WERI-Rb-1 (cell line): Measurements from ENCODE around the gene CDH7.

ENCODE experiments used
- DNase-seq: peaks from one replicate; pipeline ENCODE4 v3.0.0-alpha.2; 2020
- H3K27ac ChIP-seq: fragments of 250-450 bp; sonication (Bioruptor Pico); 2 replicates; pipeline ENCODE4 v1.5.1; 2020; ENCODE audit warnings: mild to moderate bottlenecking, moderate library complexity
- H3K27me3 ChIP-seq: fragments of 250-450 bp; sonication (Bioruptor Pico); 2 replicates; pipeline ENCODE4 v1.5.1; 2021; ENCODE audit warnings: mild to moderate bottlenecking, low read depth, moderate library complexity; ENCODE audit not compliant: insufficient read depth, severe bottlenecking
- H3K36me3 ChIP-seq: fragments of 250-450 bp; sonication (Bioruptor Pico); 2 replicates; pipeline ENCODE4 v1.5.1; 2020; ENCODE audit warnings: mild to moderate bottlenecking, moderate library complexity
- H3K4me3 ChIP-seq: 2 replicates; pipeline ENCODE4 v1.5.1; 2011; ENCODE audit warnings: low read depth, mild to moderate bottlenecking, control low read depth, low read length
- H3K9me3 ChIP-seq: fragments of 250-450 bp; sonication (Bioruptor Pico); 2 replicates; pipeline ENCODE4 v1.5.1; 2021; ENCODE audit warnings: mild to moderate bottlenecking, moderate library complexity; ENCODE audit not compliant: severe bottlenecking
- TF ChIP-seq, protein P1 (sequence below): IDR thresholded peaks from 2 replicates; pipeline ENCODE4 v1.5.1; 2011; ENCODE audit warnings: low read depth, mild to moderate bottlenecking, control low read depth, inconsistent platforms, low read length

Gene CDH7

DNA sequence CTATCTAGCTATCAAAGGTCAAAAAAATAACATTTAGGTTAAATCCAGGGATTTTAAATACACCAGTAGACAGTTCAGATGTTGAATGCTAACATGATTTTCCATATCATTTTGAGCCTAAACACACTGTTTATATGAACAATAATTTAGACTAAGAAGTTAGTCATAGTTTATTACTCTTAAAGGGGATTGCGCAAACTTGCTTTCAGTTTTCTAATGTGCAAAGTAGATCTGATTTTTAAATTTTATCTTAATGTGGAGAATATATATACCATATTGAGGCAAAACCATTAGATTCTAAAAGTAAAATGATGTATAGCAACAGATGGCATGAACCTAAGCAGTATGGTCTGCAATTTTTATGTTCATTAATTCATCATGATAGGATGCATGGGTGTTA, 76.6 kb downstream of the CDH7 start:
- DNase-seq: no peak
- Histone ChIP-seq H3K4me3 (no peak overlapping the region), H3K9me3 (no peaks in the 10 kb centered on the region), H3K27me3 (no peaks in the 10 kb centered on the region), H3K36me3 (no peaks in the 10 kb centered on the region), H3K27ac (no peak overlapping the region)
- TF ChIP-seq, protein P1, sequence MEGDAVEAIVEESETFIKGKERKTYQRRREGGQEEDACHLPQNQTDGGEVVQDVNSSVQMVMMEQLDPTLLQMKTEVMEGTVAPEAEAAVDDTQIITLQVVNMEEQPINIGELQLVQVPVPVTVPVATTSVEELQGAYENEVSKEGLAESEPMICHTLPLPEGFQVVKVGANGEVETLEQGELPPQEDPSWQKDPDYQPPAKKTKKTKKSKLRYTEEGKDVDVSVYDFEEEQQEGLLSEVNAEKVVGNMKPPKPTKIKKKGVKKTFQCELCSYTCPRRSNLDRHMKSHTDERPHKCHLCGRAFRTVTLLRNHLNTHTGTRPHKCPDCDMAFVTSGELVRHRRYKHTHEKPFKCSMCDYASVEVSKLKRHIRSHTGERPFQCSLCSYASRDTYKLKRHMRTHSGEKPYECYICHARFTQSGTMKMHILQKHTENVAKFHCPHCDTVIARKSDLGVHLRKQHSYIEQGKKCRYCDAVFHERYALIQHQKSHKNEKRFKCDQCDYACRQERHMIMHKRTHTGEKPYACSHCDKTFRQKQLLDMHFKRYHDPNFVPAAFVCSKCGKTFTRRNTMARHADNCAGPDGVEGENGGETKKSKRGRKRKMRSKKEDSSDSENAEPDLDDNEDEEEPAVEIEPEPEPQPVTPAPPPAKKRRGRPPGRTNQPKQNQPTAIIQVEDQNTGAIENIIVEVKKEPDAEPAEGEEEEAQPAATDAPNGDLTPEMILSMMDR: no peak

DNA sequence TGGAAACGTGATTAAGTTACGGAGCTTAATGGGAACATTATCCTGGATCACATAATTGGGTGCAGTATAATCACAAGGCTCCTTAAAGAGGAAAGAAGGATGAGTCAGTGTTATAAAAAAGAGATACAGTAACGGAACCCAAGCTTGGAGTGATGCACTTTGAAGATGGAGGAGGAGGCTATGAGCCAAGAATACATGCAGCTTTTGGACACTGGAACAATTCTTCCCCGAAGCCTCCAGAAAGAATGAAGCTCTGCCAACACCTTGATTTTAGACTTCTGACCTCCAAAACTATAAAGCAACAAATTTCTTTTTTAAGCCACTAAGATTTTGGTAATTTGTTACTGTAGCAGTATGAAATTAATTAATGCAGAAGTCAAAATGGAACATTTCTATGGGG, 85.1 kb downstream of the CDH7 start:
- no peaks in the 10 kb centered on the region for H3K9me3 ChIP-seq
- no peak overlapping the region for H3K4me3 ChIP-seq
- TF ChIP-seq, protein P1: no peak
- no peak for DNase-seq
- H3K27me3 ChIP-seq: no peaks in the 10 kb centered on the region
- H3K27ac ChIP-seq: no peak overlapping the region
- H3K36me3 ChIP-seq: no peaks in the 10 kb centered on the region

DNA sequence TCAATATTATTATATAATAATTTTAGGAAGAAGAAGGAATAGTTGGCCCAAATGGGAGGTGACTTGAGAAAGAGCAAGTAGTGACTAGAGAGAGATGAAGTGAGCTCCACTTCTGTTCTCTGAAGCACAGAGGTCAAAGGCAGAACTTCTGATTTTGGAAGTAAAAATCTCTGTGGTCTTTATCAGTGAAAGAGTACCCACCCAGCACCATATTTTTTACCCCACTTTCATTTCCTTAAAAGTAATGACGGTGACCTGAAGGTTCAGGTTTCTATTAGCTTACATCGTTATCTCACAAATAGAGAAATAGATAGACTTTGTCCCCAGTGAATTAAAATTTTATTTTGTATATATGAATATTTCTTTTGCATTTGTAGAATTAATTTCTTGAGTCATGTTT, 95.3 kb downstream of the CDH7 start:
- Histone ChIP-seq H3K27ac (no peak overlapping the region), H3K4me3 (no peak overlapping the region), H3K36me3 (no peaks in the 10 kb centered on the region), H3K27me3 (no peaks in the 10 kb centered on the region), H3K9me3 (no peaks in the 10 kb centered on the region)
- TF ChIP-seq, protein P1: no peak
- DNase-seq: no peak

DNA sequence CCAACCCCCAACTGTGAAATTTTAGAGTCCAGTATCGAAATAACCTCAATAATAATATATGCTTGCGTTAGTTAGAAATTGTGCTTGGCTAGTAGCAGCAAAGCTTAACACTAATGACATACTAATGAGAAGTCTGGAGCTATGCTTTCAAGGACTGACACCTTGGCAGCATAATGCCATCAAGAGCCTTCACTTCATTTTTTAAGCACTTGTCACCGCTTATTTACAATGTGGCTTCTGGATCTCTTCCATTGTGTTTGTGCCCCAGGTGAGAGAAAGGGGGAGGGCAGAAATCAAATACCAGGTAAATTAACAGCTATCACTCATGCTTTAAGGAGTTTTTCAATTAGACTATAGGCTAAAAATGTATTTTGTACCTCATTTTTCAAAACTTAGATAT, 101.5 kb downstream of the CDH7 start:
- TF ChIP-seq, protein P1: no peak
- DNase-seq: no peak
- no peak overlapping the region for H3K27ac ChIP-seq
- no peaks in the 10 kb centered on the region for H3K27me3 ChIP-seq
- no peak overlapping the region for H3K4me3 ChIP-seq
- no peaks in the 10 kb centered on the region for H3K36me3 ChIP-seq
- no peaks in the 10 kb centered on the region for H3K9me3 ChIP-seq

DNA sequence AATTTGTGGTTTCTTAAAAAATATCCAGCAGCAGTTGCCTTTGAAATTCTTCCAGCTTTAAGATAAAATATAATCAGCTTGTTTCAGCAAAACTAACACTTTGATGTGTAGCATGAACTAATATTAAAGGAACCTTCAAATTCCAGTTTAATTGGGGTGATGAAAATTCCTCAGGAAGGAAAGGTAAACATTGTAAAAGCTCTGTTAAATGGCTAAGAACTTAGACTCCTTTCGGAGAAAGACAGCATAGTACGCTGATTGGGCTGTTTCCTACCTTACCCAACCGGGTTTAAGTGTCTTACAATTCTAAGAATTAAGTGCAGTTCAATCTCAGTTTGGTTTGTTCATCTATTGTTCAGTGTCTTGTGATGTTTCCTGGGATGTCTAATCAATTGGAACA, 108.3 kb downstream of the CDH7 start:
- no peak overlapping the region for H3K4me3 ChIP-seq
- TF ChIP-seq, protein P1: no peak
- H3K9me3 ChIP-seq: no peaks in the 10 kb centered on the region
- DNase-seq: no peak
- H3K36me3 ChIP-seq: no peaks in the 10 kb centered on the region
- H3K27ac ChIP-seq: no peak overlapping the region
- no peaks in the 10 kb centered on the region for H3K27me3 ChIP-seq

DNA sequence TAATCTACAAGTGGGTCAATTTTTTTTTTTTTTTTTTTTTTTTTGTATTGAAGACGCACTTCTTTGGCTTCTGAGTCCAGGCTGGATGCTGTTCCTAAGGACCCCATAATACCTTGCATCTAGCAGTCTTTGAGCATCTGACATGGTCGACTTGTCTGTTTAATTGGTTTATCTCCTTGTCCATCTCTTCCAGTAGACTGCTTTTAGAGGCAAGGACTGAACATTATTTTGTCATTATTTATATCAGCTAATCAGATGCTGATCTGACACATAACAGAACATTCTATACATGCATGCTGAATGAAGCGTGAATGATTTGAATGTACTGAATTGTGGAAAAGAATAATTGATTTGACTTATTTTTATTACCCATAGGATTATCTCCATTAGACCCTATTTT, 118.7 kb downstream of the CDH7 start:
- no peak for DNase-seq
- Histone ChIP-seq H3K27ac (no peak overlapping the region), H3K36me3 (no peaks in the 10 kb centered on the region), H3K9me3 (no peaks in the 10 kb centered on the region), H3K4me3 (no peak overlapping the region), H3K27me3 (no peaks in the 10 kb centered on the region)
- TF ChIP-seq, protein P1: no peak
